ENCODE measurements around the gene FANCL. TPM values are rescaled to one million over a fixed set of nuclear protein-coding genes. Genes with fewer than 3 reads are reported as not detected.

FANCL gene
- total and polyA plus RNA-seq, 3 donors from 2014 or later: 27.8 to 52.3 (median 36.6) TPM

DNA sequence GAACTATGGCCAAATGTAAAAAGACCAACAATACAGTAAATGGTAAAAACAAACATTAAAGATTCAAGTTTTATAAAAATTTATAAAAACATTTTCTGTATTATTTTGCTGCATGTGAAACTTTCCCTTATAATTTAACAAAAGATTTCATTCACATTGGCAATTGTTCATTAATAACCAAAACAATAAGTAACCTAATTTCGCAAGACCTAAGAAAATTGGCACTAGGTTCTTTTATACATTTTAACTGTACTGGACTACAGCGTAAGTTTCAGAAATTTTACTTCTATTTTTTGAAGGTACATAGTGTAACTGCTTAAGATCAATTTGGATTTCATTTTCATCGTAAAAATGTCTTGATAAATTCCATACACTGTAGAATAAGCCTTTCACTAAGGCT, 77.2 kb downstream of the FANCL start:
- intact Hi-C loops (cut with DNase I; ENCODE audit: low total_unique reads): no loop called here
- Histone ChIP-seq H3K9me3 (no peaks in the 10 kb centered on the region), H3K4me1 (no peaks in the 10 kb centered on the region), H3K27ac (no peak overlapping the region), H3K36me3 (ENCODE audit: low read depth, missing control alignments) (no peaks in the 10 kb centered on the region), H3K27me3 (no peaks in the 10 kb centered on the region), H3K4me3 (no peak overlapping the region)
- no peak for DNase-seq
- TF ChIP-seq, protein P1, sequence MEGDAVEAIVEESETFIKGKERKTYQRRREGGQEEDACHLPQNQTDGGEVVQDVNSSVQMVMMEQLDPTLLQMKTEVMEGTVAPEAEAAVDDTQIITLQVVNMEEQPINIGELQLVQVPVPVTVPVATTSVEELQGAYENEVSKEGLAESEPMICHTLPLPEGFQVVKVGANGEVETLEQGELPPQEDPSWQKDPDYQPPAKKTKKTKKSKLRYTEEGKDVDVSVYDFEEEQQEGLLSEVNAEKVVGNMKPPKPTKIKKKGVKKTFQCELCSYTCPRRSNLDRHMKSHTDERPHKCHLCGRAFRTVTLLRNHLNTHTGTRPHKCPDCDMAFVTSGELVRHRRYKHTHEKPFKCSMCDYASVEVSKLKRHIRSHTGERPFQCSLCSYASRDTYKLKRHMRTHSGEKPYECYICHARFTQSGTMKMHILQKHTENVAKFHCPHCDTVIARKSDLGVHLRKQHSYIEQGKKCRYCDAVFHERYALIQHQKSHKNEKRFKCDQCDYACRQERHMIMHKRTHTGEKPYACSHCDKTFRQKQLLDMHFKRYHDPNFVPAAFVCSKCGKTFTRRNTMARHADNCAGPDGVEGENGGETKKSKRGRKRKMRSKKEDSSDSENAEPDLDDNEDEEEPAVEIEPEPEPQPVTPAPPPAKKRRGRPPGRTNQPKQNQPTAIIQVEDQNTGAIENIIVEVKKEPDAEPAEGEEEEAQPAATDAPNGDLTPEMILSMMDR (IDR thresholded peaks at IDR 0.05): no peak
- TF ChIP-seq POLR2A (IDR thresholded peaks at IDR 0.05): no peak
- 83 to 85% methylated on average over 3 of the region's 3 CpGs for WGBS, 2 donors

DNA sequence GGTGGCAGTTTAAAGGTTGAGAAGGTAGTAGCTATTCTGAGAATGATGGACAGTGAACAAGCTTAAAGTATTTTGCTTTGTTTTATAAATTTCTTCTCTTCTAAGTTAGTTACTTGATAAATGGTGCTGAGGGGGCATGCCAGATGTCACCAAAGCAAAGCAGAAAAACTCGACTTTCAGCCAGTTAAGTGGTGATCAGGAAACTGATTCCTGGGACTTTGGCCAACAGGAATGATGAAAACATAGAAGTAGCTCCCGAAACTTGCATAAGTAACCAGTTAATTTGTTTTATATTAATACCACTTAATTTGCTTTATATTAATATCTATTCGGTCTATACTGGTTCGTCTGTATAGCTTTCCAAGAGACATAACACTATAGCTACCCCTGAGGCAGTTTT, 82.6 kb downstream of the FANCL start:
- no peak overlapping the region for H3K4me3 ChIP-seq
- H3K27ac ChIP-seq: no peak overlapping the region
- WGBS, 2 donors: 85 to 87% methylated on average over 4 of the region's 4 CpGs
- no peaks in the 10 kb centered on the region for H3K9me3 ChIP-seq
- no peak for DNase-seq
- no peaks in the 10 kb centered on the region for H3K36me3 ChIP-seq (ENCODE audit: low read depth, missing control alignments)
- TF ChIP-seq POLR2A (IDR thresholded peaks at IDR 0.05): no peak
- TF ChIP-seq, protein P1 (IDR thresholded peaks at IDR 0.05): no peak
- no peaks in the 10 kb centered on the region for H3K4me1 ChIP-seq
- no peaks in the 10 kb centered on the region for H3K27me3 ChIP-seq
- intact Hi-C loops (cut with DNase I; ENCODE audit: low total_unique reads): no loop called here

DNA sequence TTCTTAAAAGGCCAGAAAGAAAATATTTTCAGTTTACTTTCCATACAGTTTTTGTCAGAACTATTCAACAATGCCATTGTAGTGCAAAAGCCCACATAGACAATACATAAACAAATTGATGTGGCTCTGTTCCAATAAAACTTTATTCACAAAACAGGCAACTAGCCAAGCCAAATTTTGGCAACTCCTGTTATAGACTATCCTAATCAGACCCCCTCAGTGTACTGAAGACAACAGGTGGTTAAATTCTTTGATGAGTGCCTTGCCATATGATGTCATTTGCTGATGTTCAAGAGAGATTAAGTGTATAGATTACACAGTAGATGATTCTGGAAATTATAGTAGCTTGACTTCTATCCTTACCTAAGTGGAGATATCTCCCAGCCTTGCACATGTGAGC, 83.4 kb downstream of the FANCL start:
- TF ChIP-seq, protein P1 (IDR thresholded peaks at IDR 0.05): no peak
- no peak for TF ChIP-seq POLR2A (IDR thresholded peaks at IDR 0.05)
- H3K4me3 ChIP-seq: no peak overlapping the region
- no peaks in the 10 kb centered on the region for H3K36me3 ChIP-seq (ENCODE audit: low read depth, missing control alignments)
- DNase-seq: no peak
- H3K27me3 ChIP-seq: no peaks in the 10 kb centered on the region
- H3K4me1 ChIP-seq: no peaks in the 10 kb centered on the region
- intact Hi-C loops (cut with DNase I; ENCODE audit: low total_unique reads): no loop called here
- no peaks in the 10 kb centered on the region for H3K9me3 ChIP-seq
- no peak overlapping the region for H3K27ac ChIP-seq

DNA sequence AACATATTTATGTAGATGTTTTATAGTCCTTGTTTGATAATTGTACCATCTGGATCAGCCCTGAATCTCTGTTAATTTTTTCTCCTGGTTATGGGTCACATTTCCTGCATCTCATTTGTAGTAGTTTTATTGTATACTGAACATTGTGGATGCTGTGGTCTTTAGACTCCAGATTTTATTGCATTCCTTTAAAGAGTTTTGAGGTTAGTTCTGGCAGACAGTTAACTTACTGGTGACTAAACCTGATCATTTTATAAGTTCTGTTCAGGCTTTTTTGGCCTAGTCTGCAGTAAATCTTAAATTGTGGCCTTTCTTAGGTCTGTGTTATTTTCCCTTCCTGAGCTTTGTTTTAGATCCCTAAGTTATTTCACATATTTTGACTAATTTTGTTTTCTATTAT, 84.3 kb downstream of the FANCL start:
- TF ChIP-seq, protein P1 (IDR thresholded peaks at IDR 0.05): no peak
- TF ChIP-seq POLR2A (IDR thresholded peaks at IDR 0.05): no peak
- Histone ChIP-seq H3K27me3 (no peaks in the 10 kb centered on the region), H3K36me3 (ENCODE audit: low read depth, missing control alignments) (no peaks in the 10 kb centered on the region), H3K4me3 (no peak overlapping the region), H3K4me1 (no peaks in the 10 kb centered on the region), H3K9me3 (no peaks in the 10 kb centered on the region), H3K27ac (no peak overlapping the region)
- intact Hi-C loops (cut with DNase I; ENCODE audit: low total_unique reads): no loop called here
- no peak for DNase-seq

DNA sequence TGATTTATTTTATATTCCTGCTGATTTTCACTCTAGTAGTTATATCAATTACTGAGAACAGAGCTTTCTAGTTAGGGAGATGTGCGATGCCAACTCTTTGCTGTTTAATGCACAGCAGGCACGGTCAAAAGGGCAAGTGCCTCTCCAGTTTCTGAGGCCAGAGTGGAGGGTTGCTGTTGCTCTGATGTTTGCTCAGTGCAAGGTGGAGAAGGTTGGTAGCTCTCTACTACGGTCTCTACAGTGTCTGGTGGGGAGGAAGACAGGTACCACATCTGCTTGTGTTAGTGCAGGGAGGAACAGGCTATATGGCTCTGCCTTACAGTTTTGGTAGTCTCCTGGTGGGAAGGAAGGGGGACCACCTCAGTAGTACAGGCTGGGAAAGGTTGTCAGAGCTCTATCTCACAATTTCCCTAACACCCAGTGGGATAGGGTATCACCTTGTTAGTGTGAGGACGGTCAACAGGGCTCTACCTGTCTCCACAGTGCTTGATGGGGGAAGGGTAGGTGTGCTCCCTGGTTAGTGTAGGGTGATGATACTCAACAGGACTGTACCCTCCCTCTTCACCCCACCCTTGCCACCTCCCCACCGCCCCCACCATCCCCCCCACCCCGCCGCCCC, 85.9 kb downstream of the FANCL start:
- intact Hi-C loops (cut with DNase I; ENCODE audit: low total_unique reads): no loop called here
- TF ChIP-seq, protein P1 (IDR thresholded peaks at IDR 0.05): no peak
- no peak for TF ChIP-seq POLR2A (IDR thresholded peaks at IDR 0.05)
- Histone ChIP-seq H3K36me3 (ENCODE audit: low read depth, missing control alignments) (no peaks in the 10 kb centered on the region), H3K9me3 (no peaks in the 10 kb centered on the region), H3K27me3 (no peaks in the 10 kb centered on the region), H3K27ac (no peak overlapping the region), H3K4me3 (no peak overlapping the region), H3K4me1 (no peaks in the 10 kb centered on the region)
- no peak for DNase-seq
- 69 to 74% methylated on average over 4 to 7 of the region's 7 CpGs for WGBS, 2 donors

Data from testis (tissue), 3 donors.